HL-60 (cell line): Measurements from ENCODE around the gene KRT85.

Experiments used
- DNase-seq, 2 experiments: peaks; one replicate each; pipeline ENCODE4 v3.0.0-alpha.2; 2010 to 2020; ENCODE audit warnings: low read depth in 1 of 2, low spot score in 1 of 2
- H3K27ac ChIP-seq: fragments of 250-450 bp; sonication (Bioruptor Pico); replicated peaks from 2 replicates; pipeline ENCODE4 v1.5.1; 2020; ENCODE audit warnings: mild to moderate bottlenecking, moderate library complexity
- H3K27me3 ChIP-seq: fragments of 250-450 bp; sonication (Bioruptor Pico); 2 replicates; pipeline ENCODE4 v1.5.1; 2021; ENCODE audit warnings: mild to moderate bottlenecking, moderate library complexity; ENCODE audit not compliant: insufficient read depth, poor library complexity, severe bottlenecking
- H3K4me3 ChIP-seq: replicated peaks from 2 replicates; pipeline ENCODE4 v1.5.1; 2011; ENCODE audit warnings: mild to moderate bottlenecking, control low read depth, low read length; ENCODE audit not compliant: insufficient read depth
- CTCF ChIP-seq: IDR thresholded peaks from one replicate; pipeline ENCODE4 v1.5.1; 2011; ENCODE audit warnings: low read length, control low read depth, inconsistent platforms; ENCODE audit not compliant: insufficient read depth
- GABPA ChIP-seq: IDR thresholded peaks from 2 replicates; pipeline ENCODE4 v1.6.1; 2012; ENCODE audit warnings: low read depth
- POLR2AphosphoS5 ChIP-seq: IDR thresholded peaks from 2 replicates; pipeline ENCODE4 v1.6.1; 2012; ENCODE audit warnings: low read depth
- SPI1 ChIP-seq: IDR thresholded peaks from 2 replicates; pipeline ENCODE4 v1.6.1; 2012; ENCODE audit warnings: low read depth, mild to moderate bottlenecking, borderline replicate concordance
- TF ChIP-seq, protein P1 (sequence below): IDR thresholded peaks from 2 replicates; pipeline ENCODE4 v1.6.1; 2012; ENCODE audit warnings: low read depth; ENCODE audit not compliant: insufficient replicate concordance

Gene KRT85

DNA sequence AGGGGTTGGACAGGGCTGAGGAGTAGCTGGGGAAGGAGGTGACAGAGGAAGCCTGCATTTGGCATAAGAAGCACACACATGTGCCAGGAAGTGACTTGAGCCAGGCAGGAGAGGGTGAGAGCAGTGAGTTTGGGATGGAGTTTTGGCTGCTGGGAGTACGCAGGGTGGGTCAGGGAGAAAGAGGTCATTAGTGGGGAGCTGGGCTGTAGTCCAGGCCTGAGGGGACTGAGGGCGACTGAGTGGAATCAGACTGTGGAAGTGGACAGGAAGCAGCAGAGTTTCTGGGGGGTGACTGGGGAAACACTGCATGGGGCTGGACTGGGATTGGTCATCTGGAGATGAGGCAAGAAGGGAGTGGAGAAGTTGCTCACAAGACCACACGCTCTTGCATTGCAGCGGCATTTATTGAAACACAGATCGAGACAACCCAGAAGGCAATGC, 7.6 kb downstream of the KRT85 start:
- TF ChIP-seq POLR2AphosphoS5 (no peak), GABPA (no peak), CTCF (no peak)
- H3K4me3 ChIP-seq = no peak overlapping the region
- H3K27me3 ChIP-seq = no peaks in the 10 kb centered on the region
- DNase-seq = no peak
- H3K27ac ChIP-seq = no peak overlapping the region

- H3K4me3 ChIP-seq = no peak overlapping the region
- no peaks in the 10 kb centered on the region for H3K27me3 ChIP-seq
- no peak for TF ChIP-seq GABPA
- no peak for TF ChIP-seq POLR2AphosphoS5
- TF ChIP-seq, protein P1, sequence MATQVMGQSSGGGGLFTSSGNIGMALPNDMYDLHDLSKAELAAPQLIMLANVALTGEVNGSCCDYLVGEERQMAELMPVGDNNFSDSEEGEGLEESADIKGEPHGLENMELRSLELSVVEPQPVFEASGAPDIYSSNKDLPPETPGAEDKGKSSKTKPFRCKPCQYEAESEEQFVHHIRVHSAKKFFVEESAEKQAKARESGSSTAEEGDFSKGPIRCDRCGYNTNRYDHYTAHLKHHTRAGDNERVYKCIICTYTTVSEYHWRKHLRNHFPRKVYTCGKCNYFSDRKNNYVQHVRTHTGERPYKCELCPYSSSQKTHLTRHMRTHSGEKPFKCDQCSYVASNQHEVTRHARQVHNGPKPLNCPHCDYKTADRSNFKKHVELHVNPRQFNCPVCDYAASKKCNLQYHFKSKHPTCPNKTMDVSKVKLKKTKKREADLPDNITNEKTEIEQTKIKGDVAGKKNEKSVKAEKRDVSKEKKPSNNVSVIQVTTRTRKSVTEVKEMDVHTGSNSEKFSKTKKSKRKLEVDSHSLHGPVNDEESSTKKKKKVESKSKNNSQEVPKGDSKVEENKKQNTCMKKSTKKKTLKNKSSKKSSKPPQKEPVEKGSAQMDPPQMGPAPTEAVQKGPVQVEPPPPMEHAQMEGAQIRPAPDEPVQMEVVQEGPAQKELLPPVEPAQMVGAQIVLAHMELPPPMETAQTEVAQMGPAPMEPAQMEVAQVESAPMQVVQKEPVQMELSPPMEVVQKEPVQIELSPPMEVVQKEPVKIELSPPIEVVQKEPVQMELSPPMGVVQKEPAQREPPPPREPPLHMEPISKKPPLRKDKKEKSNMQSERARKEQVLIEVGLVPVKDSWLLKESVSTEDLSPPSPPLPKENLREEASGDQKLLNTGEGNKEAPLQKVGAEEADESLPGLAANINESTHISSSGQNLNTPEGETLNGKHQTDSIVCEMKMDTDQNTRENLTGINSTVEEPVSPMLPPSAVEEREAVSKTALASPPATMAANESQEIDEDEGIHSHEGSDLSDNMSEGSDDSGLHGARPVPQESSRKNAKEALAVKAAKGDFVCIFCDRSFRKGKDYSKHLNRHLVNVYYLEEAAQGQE = no peak
- TF ChIP-seq SPI1 = no peak
- no peak for TF ChIP-seq CTCF
- DNase-seq = no peak
- no peak overlapping the region for H3K27ac ChIP-seq
Measured at GRCh38 chr12:52358575-52359350, 8.5 kb downstream of the KRT85 start.

DNA sequence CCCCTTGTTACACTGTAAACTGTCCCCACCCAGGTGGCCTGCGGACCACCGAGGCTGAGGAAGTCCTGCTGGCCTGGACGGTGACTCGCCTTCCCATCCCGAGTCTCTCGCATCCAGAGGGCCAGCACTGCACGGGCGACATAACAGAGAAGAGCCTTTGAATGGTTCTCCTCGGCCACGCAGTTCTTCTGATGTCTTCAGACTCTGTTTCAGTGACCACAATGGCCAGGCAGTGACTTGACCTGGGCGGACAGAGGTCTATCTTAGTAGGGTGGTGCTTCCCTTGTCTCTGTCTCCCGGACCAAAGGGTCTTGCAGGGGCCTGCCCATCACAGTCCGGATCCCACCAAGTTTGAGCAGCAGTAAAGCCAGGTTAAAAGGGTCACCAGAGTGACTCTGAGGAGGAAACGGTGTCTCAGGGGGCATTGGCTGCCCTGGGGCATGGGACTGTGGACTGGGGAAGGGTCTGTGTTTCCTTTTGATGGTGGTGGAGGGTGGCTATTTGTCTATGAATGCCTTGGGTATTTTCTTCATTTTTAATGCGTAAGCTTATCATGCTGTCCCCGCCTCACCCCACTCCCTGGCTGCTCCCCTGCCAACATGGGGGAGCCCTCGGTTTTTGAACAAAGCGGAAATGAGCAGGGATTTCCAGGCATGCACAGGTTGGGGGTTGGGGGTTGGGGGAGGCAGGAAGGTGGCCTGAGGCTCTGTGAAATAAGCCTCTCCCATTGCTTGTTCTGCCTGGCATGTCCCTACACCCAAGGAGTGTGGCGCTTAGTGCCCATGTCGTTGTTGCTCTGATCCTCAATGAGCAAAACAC, 10.3 kb downstream of the KRT85 start:
- Histone ChIP-seq H3K27ac (no peak overlapping the region), H3K27me3 (no peaks in the 10 kb centered on the region), H3K4me3 (no peak overlapping the region)
- no peak for DNase-seq
- TF ChIP-seq SPI1 (no peak), CTCF (no peak), GABPA (no peak)
- TF ChIP-seq, protein P1 = no peak
